HG02884 (cell line): ENCODE measurements around the gene PRF1.
"Not testable (repeated sequence)": the region's sequence is repeated elsewhere in the genome, so short reads cannot be mapped to it uniquely, and the experiment has no call there.

Source experiments
- ATAC-seq: cut with Tn5 transposase; IDR thresholded peaks from one replicate; pipeline ENCODE4 v1.9.1; 2021; ENCODE audit warnings: mild to moderate bottlenecking, moderate library complexity; ENCODE audit not compliant: unreplicated experiment

The PRF1 gene

DNA sequence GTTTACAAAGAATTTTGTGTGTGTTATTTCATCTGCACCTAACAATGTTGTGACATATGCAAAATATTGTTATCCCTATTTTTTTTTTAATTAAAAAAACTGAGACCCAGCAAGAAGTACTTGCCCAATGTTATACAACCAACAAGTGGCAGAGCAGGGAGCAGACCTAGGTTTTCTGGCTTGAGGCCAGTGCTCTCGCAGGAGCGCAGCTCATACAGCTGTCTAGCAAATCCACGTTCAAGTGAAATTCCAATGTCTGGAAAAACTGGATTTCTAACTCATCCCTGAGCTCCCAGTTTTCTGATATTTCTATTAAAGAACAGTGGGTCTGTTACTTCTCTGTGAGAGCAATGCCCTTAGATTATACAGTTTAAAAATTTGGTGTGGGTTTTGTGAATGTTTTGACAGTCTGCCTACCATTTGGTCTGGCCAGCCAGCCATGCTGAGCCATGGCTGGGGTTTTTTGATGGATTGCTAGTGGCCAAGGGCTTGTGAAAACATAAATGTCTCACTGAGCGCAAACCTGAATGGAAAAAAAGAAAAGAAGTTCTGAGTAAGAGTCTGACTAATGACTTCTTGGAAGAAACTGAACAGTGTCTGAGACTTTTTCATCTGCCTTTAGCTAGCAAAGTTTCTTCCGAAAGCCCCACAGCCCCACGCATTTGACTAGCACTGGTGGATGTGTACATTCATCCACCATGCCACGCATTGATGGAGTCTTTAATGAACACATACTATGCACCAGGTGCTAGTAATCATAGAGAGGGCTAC lies 15.4 kb upstream of the PRF1 start:
- ATAC-seq, result no peak

DNA sequence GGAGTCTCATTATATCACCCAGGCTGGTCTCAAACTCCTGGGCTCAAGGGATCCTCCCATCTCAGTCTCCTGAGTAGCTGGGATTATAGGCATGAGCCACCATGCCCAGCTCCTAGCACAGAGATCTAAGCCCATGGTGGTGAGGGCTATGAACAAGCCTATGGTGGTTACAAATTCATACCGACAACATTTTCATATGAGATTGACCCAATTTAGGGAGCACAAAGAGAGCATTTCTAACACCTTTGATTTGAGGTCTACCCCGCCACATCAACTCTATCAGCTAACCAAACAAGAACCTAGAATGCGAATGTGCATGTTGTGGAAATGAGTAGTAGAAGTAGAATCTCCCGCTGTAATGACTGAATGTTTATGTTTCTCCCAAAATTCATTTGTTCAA lies 14.2 kb upstream of the PRF1 start:
- no peak for ATAC-seq

DNA sequence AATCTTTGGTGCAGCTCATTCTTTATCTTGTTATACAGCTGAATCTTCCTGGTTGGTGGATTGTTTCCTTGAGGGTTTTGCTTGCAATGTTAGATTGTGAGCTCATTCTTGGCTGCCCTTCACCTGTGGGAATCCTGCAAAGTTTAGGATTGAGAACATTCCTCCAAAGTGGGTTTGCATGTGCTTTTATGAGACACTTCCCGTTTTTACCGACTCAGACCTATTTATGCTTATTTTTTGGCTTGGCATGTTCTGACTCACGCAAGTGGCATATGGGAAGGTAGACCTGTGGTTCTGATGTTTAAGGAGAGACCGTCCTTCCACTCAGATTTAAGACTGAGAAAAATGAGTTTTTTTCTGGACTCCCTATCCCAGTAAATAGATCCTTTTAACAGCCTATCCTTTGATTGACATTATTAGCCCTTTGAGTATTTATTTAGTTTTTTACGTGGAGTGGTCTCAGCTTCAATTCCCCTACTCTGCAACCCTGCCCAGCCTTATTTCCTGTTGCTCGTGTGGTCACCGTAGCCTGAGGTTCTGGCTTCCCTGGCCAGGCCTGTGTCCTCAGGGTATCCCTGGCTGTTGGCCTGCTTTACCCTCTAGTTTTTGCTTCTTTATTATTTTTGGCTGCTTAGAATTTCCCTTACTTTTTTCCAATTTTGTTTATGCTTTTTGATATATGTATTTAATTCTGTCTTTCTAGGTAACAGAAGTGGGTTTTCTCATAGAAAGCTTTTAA lies 13.4 kb upstream of the PRF1 start:
- ATAC-seq, result no peak

DNA sequence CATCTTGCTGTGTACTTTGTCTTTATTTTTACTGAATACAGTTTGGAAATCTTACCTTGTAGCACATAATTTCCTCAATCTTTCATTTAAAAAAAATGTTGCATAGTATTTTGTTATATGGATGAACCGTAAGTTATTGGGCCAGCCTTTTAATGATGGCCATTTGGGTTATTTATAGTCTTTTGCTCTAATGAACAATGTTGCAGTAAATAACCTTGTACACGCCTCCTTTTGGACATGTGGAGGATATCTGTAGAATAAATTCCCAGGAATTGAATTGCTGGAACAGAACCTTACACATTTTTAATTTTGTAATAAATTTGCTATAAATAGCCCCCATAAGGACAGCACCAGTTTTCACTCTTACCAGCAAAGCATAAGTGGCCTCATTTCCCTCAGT lies 12.7 kb upstream of the PRF1 start:
- ATAC-seq, result no peak

DNA sequence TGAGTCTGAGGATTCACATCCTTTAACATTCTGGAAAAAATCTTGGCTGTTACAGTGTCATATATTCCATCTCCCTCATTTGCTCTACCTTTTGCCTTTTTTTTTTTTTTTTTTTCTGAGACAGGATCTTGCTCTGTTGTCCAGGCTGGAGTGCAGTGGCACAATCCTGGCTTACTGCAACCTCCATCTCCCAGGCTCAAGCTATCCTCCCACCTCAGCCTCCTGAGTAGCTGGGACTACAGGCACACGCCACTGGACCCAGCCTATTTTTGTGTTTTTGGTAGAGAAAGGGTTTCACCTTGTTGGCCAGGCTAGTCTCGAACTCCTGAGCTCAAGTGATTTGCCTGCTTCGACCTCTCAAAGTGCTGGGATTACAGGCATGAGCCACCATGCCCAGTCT lies 11.8 kb upstream of the PRF1 start:
- ATAC-seq, result not testable (repeated sequence)

DNA sequence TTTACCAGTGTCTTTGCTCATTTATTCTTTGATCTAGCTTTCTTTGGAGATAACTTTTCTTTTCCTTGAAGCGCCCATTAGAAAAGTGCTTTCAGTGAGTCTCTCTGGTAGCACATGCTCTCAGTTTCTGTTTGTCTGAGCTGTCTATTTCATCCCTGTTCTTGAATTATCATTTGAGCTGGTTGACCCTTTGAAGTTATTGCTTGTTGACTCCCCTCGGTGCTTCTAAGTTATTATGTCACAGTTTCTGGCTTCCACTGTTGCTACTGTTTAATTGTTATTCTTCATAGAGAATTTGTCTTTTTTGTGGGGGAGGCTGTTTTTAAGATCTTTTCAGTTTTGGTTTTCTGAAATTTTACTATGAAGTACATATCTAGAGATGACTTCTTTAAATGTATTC lies 11.4 kb upstream of the PRF1 start:
- no peak for ATAC-seq

DNA sequence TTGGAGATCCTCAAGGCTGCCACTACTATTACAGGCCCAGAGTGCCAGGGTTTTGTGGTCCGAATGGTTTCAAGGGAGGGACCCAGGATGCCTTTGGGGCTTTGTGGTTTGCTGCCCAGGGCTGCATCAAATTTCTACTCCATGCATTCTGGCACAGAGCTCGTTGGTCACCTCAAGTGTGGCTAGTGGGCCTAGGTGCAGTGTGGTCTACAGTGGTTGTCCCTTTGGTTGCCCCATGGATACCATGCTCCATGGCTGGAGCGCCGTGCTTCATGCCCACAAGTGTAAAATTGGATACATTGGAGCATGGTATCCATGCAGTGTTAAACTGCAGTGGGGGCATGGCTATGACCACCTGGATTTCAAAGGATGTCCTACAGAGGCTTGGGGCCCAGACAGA lies 5.4 kb upstream of the PRF1 start:
- ATAC-seq, result no peak

DNA sequence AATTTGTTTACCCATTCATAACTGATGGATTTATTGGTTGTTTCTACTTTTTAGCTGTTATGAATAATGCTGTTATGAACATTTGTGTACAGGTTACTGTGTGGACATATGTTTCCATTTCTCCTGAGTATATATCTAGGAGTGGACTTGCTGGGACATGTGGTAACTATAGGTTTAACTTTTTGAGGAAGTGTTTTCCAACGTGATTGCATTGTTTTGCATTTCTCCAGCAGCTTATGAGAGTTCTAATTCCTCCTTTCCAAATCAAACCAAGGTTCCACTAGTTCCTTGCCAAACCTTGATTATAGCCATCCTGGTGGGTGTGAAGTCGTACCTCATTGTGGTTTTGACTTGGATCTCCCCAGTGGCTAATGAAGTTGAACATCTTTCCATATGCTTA lies 2.6 kb upstream of the PRF1 start:
- ATAC-seq, result no peak

DNA sequence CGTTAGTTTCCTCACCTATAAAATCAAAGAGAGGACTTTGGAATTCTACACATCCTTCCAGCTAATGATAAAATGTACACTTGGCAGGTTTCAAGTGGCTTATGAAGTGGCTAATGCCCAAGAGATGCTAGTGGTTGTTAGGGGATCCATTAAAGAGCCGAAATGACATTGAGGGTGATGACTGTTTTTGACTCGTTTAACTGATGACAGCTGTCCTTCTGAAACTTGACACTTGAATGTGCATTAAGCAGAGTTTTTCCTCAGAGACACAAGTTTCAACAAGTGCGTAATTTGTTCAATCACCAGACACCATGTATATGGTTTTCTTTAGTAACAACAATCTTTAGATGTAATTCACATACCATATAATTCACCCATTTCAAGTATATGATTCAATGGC lies 1.6 kb upstream of the PRF1 start:
- ATAC-seq, result no peak

DNA sequence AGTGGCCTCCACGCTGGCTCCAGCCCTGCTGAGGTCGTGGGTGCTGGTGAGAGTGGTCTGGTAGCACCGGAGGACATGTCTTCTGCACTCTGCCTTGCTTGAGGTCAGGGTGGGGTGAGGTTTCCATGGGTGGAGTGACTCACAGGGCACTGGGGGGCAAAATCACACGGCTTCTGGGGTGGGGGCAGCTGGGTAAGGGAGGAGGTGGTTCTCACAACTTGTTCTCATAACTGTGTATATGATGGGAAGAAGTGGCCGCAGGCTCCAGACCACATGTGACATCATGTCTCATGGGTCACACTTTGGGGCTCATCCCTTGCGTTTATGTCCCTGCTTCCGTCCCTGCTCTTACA lies 884 bp upstream of the PRF1 start:
- no peak for ATAC-seq

DNA sequence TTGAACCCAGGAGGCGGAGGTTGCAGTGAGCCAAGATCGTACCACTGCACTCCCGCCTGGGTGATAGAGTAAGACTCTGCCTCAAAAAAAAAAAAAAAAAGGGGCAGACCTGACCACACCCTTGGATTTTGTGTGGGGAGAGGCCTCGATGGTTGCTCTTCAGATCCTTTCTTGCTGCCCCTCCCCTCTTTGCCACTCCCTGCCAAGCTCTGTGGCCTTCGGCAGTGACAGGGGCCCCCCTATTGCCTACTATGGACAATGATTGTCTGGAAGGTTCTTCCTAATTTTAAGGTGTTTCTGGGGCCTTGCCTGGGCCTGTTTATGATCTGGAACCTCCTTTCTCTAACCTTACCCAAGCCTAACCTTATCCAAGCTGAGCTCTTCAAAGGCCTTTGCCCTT lies 795 bp downstream of the PRF1 start:
- ATAC-seq, result no peak

DNA sequence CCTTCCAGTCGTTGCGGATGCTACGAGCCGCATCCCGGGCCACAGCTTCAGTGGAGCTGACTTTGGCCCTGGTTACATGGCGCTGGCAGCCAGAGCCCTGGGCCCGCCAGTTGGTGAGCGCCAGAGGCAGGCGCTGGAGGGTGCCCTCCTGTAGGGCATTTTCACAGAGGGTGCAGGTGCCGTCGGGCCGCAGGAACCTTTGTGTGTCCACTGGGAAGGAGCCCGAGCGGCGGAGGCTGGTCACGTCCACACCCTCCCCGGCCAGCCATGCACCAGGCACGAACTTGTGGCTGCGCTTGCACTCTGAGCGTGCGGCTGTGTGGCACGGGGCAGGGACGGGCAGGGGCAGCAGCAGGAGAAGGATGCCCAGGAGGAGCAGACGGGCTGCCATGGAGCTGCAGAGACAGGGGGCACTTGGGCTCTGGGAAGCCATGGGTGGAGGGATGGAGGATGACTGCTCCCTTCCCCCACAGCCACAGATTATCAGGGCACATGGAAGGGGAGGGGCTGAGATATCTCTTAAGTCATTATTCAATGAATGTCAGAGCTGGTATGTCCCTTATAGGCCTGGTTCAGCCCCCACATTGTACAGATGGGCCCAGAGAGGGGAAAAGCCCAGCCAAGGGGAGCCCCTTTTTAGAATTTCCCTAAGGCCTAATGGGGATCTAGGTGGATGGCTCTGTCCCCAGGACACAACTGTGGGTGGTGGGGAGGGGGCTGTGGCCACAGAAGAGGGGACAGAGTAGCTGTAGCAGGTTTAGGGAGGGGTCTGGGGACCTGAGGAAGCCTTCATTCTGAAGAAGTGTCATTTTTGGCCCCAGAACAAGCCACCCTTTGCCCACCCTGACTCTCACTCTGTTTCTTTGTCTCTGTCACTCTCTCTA lies 1.8 kb downstream of the PRF1 start:
- no peak for ATAC-seq

DNA sequence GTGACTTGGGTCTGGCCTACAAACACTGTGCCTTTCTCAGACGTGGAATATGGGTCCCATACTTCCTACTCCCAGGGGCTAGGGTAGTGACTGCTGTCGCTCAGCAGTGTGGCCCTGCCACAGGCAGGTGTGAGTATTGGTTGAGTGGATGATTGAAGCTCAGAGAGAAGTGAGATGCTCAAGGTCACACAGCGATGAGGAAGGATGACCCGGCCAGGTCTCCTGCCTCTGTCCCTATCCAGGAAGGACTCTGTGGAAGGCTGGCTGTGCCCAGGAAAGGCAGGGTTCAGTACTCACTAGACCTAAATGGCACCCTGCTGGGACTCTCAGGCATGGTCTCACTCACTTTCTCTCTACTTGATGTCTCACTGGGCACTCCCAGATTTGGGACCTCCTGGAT lies 2.8 kb downstream of the PRF1 start:
- no peak for ATAC-seq

DNA sequence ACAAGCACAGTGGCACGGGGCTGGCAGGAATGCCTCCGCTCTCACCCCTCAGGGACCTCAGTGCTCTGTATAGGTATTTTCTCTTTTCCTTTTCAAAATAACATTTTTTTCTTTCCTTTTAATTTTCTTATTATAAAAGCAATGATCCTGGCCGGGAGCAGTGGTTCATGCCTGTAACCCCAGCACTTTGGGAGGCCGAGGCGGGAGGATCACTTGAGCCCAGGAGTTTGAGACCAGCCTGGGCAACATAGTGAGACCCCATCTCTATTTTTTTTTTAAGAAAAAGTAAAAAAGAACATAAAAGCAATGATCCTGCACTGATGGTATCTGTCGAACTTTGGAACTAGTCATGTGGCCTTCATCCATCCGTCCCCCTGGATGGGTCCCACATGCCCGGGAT lies 3.2 kb downstream of the PRF1 start:
- no peak for ATAC-seq

DNA sequence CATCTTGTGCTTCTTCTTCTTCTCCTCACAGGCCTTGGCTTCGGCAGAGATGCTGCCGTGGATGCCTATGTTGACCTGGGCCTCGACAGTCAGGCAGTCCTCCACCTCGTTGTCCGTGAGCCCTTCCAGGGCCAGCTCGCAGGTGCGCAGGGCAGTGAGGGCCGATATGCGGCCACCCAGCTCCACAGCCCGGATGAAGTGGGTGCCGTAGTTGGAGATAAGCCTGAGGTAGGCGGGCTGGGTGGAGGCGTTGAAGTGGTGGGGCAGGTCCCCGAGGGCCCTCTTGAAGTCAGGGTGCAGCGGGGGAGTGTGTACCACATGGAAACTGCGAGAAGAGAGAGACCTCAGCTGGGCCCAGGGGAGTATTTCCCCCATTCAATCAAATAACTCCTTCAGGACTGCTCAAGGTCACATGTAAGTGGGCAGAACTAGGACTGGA lies 3.7 kb downstream of the PRF1 start:
- no peak for ATAC-seq

DNA sequence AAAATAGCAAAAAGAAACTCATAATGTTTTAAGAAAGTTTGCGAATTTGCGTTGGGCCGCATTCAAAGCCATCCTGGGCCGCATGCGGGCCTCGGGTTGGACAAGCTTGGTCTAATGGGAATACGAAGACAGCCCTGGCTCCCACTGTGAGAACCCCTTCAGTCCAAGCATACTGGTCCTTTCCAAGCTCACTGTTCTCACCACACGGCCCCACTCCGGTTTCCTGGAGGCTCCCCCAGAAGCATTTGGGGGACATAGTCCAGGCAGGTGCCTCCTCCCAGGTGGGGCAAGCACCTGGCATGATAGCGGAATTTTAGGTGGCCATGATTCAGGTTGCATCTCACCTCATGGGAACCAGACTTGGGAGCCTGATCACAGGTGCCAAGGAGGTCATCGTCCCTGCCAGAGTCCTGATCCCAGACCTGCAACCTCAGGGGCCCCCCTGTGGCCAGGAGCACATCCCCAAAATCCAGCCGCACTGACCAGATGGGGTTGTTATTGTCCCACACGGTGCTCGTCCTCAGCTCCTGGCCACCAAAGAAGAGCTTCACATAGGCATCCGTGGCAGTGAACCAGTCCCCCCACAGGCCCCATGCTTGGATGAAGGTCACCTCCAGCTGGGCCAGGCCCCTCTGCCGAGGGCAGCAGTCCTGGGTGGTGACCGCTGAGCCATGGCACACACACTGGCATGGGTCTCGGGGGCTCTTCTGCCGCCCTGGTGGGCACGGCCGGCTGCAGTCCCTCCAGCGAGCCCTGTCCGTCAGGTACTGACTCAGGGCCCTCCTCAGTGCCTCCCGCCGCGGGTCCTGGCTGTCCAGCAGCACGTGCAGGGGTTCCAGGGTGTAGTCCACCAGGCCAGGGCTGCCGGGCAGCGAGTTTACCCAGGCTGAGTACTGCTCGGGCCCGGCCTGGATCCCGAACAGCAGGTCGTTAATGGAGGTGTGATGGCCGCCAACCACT lies 4.4 kb downstream of the PRF1 start:
- no peak for ATAC-seq

DNA sequence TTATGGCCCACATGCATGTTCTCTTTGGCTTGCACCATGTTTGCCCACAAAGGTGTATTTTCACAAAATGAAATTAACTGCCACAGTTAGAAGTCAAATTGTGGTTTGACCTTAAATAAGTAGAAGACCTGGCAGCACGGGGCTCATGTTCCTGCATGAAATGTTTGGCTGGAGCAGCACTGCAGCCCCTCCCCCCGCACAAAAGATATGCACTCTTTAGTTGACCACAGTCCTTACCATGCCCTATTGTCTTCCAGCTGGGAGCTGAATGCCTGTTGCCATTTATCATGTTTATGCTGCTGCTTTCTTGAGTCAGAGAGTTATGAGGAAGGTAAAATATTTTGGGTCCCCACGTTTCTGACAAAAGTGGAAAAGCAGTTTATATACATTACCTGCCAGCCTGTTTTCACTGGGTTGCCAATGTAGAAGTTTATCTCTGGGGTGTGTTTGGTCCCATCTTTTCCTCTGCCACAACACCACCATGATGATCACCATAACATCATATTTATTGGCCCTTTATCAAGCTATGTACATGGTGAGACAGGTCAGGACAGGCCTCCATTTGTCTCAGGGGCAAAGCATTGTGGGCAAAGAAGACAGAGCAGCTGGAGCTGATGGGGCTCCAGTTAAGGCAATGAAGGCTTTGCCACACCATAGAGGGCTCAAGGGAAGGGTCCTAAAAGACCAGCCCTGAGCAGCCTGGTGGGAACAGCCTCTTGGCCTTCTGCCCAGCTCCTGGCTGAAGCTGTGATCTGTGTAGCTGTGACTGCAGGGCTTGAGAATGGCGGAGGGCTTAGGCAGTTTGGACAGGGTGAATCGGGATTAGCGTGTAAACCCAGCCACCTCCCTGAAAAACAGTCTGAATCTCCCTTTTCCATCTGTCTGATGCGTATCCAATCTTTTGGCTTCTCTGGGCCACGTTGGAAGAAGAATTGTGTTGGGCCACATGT lies 5.4 kb downstream of the PRF1 start:
- no peak for ATAC-seq

DNA sequence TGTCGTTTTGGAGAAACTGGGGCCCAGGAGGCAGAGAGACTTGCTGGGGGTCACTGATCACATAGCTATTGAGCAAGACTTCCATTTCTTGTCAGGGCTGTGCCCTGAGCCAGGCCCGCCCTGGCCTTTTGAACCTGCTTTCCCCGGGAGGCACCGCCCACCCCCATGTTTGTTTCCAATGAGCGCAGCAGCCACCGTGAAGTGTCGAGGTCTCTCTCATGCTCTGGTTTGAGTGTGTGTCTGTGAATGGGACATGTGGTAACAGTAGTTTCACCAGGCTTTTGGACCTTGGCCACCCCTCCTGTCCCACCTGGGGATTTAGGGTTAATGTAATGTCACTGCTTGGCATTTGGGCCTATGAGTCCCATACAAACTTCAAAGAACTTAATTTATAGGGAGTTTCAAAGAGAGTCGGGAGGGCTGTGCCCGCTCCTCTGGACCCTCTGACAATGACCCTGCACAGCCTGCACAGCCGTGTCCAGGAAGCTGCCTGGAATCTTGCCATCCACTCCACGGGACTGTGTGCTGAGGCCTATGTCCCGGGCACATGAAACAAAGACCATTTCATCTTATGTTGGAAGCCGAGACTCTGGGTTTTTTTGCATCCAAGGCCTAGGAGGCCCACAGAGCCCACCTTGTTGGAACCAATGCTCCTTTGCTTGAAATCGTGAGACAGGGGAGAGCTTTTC lies 6.3 kb downstream of the PRF1 start:
- no peak for ATAC-seq

DNA sequence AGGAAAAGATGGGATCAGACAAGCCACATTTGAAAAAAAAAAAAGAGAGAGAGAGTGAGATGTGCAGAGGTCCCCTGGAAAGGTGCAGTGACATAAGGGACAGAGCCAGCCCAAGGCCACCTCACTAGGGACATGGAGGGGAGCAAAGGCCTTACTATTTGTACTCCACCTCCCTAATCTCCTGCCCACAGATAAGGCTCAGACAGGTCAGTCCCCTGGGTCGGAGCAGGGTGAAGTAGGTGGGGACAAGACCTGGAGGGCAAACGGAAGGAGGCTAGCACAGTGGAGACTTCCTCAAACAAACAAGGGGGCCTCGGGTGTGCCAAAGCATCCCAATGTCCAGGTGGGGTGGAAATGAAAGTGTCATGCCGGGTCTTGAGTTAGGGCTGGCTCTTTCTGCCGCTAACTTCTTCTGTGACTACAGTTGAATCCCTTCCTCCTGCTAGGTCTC lies 7.0 kb downstream of the PRF1 start:
- no peak for ATAC-seq
